Stomach (tissue), 9 donors: Measurements from ENCODE around the gene DOCK6. TPM values are rescaled to one million over a fixed set of nuclear protein-coding genes. Genes with fewer than 3 reads are reported as not detected.

ENCODE experiments used
- DNase-seq, 2 donors: peaks; one replicate each; pipeline versions ENCODE4 v3.0.0 to v3.0.0-alpha.2; 2013 to 2019
- H3K27ac ChIP-seq, 5 donors: fragments of 200-600 bp in 4 of 5; sonication (generic) in 4 of 5; one replicate each; pipeline ENCODE4 v1.5.1; 2013 to 2019; ENCODE audit warnings: mild to moderate bottlenecking in 1 of 5, moderate library complexity in 1 of 5
- H3K27me3 ChIP-seq, 3 donors: fragments of 200-600 bp; sonication (generic); one replicate each; pipeline ENCODE4 v1.5.1; 2017 to 2019; ENCODE audit warnings: mixed run types in 1 of 3
- H3K36me3 ChIP-seq, 4 donors: fragments of 200-600 bp; sonication (generic); 1 replicate in 3 of 4; 2 replicates in 1 of 4; pipeline ENCODE4 v1.5.1; 2016 to 2019
- H3K4me1 ChIP-seq, 4 donors: fragments of 200-600 bp; sonication (generic); one replicate each; pipeline ENCODE4 v1.5.1; 2016 to 2019
- H3K4me3 ChIP-seq, 4 donors: fragments of 200-600 bp; sonication (generic) in 3 of 4; one replicate each; pipeline ENCODE4 v1.5.1; 2016 to 2019; ENCODE audit warnings: mild to moderate bottlenecking in 1 of 4
- H3K9me3 ChIP-seq, 4 donors: fragments of 200-600 bp; sonication (generic); one replicate each; pipeline ENCODE4 v1.5.1; 2016 to 2019
- CTCF ChIP-seq, 7 experiments: fragments of 450-650 bp in 4 of 7; fragments of 200-600 bp in 3 of 7; sonication (generic) in 3 of 7; IDR thresholded peaks; one replicate each; pipeline ENCODE4 v1.5.1; 2016 to 2019; ENCODE audit warnings: antibody characterized with exemption in 7 of 7, control low read depth in 2 of 7, mild to moderate bottlenecking in 1 of 7
- EP300 ChIP-seq: sonication (generic); formaldehyde crosslinking; IDR thresholded peaks from one replicate; pipeline ENCODE4 v1.6.1; 2017; ENCODE audit warnings: antibody characterized with exemption
- POLR2A ChIP-seq, 4 donors: fragments of 450-650 bp; IDR thresholded peaks; one replicate each; pipeline ENCODE4 v1.6.1; 2016; ENCODE audit warnings: antibody characterized with exemption in 4 of 4, control low read depth in 2 of 4, mild to moderate bottlenecking in 1 of 4, moderate library complexity in 1 of 4
- POLR2AphosphoS5 ChIP-seq, 3 donors: sonication (generic); formaldehyde crosslinking; IDR thresholded peaks; one replicate each; pipeline ENCODE4 v1.6.1; 2016; ENCODE audit warnings: antibody characterized with exemption in 3 of 3
- WGBS, 5 donors: extraction: QIAGEN DNeasy Blood & Tissue Kit in 3 of 5; methylation state at CpG; one replicate each; pipeline versions ENCODE4 v1.1.5 to v1.1.7; 2013 to 2018; 5-methylcytosine and 5-hydroxymethylcytosine counted together
- intact Hi-C: fragments of 100-400 bp; cut with DNase I; formaldehyde crosslinking; loops from one replicate; pipeline ENCODE4 v1.15.1; 2023; ENCODE audit warnings: low total_unique reads
- polyA plus RNA-seq, 3 donors: library from polyadenylated mRNA; stranded (reverse); fragments of 200-250 nt; gene quantifications; one replicate each; pipeline ENCODE4 v1.2.3, GENCODE V29; 2013
- total RNA-seq, 5 donors: library from RNA; depleted of rRNA; stranded (reverse); fragments of >200 nt; gene quantifications; one replicate each; pipeline versions ENCODE4 v1.1.0 to v1.2.3, GENCODE V29; 2014 to 2016
- donor health status: healthy with polysubstance abuse.
- donor health status: Bipolar disorder and iron deficiency.
- donor health status: healthy.

Gene DOCK6
- total and polyA plus RNA-seq, 8 donors = 21.4 to 243 (median 58.9) TPM

GRCh38 chr19:11202488-11203193 lies 59.7 kb downstream of the DOCK6 start:
- H3K4me3 ChIP-seq = no peak overlapping the region
- no peak for DNase-seq
- peak overlapping the region; percentile 61 to 94 (median 82) for H3K27ac ChIP-seq
- H3K9me3 ChIP-seq = no peaks in the 10 kb centered on the region
- no peak for TF ChIP-seq EP300
- TF ChIP-seq POLR2AphosphoS5 (IDR thresholded peaks at IDR 0.05) = no peak
- no peak for TF ChIP-seq POLR2A (IDR thresholded peaks at IDR 0.05)
- peaks cover 0 to 59% (median 53%) of the 10 kb centered on the region in 4 donors for H3K36me3 ChIP-seq
- WGBS, 5 donors = 78 to 88% (median 82%) methylated on average over 13 to 20 of the region's 20 CpGs
- no peaks in the 10 kb centered on the region for H3K27me3 ChIP-seq
- peaks cover 9 to 56% (median 35%) of the 10 kb centered on the region in 4 donors for H3K4me1 ChIP-seq
- intact Hi-C loops = loop anchor here (2.0 to 10.0 kb wide), 2 partner anchors 64 to 168 kb away; no protein-coding TSS in a partner anchor

GRCh38 chr19:11201791-11202190 lies 60.5 kb downstream of the DOCK6 start:
- intact Hi-C loops = loop anchor here (2.0 to 10.0 kb wide), 2 partner anchors 63 to 167 kb away; no protein-coding TSS in a partner anchor
- TF ChIP-seq POLR2A (IDR thresholded peaks at IDR 0.05) (no peak), POLR2AphosphoS5 (IDR thresholded peaks at IDR 0.05) (no peak), EP300 (no peak), CTCF (IDR thresholded peaks at IDR 0.05) (no peak)
- Histone ChIP-seq H3K27me3 (no peaks in the 10 kb centered on the region), H3K4me3 (no peak overlapping the region), H3K27ac (peak overlapping the region in 4 of 5 donors; percentile 47 to 94 (median 84)), H3K4me1 (peaks cover 10 to 56% (median 39%) of the 10 kb centered on the region in 4 donors), H3K36me3 (peaks cover 0 to 50% (median 44%) of the 10 kb centered on the region in 4 donors), H3K9me3 (no peaks in the 10 kb centered on the region)
- WGBS, 5 donors = 89 to 95% (median 93%) methylated on average over 23 to 24 of the region's 24 CpGs
- DNase-seq = no peak

- 84 to 88% (median 87%) methylated on average over 9 of the region's 9 CpGs for WGBS, 5 donors
- Histone ChIP-seq H3K9me3 (no peaks in the 10 kb centered on the region), H3K4me3 (no peak overlapping the region), H3K4me1 (peaks cover 17 to 64% (median 48%) of the 10 kb centered on the region in 4 donors), H3K36me3 (peaks cover 0 to 42% (median 35%) of the 10 kb centered on the region in 4 donors), H3K27ac (peak overlapping the region in 4 of 5 donors; percentile 47 to 94 (median 84)), H3K27me3 (no peaks in the 10 kb centered on the region)
- DNase-seq = no peak
- intact Hi-C loops = loop anchor here (10.0 kb wide), 1 partner anchor 166 kb away; no protein-coding TSS in a partner anchor
- TF ChIP-seq POLR2A (IDR thresholded peaks at IDR 0.05) (no peak), EP300 (no peak), CTCF (IDR thresholded peaks at IDR 0.05) (no peak), POLR2AphosphoS5 (IDR thresholded peaks at IDR 0.05) (no peak)
Observed at GRCh38 chr19:11200931-11201330, 61.4 kb downstream of the DOCK6 start.

GRCh38 chr19:11200015-11200574 lies 62.2 kb downstream of the DOCK6 start:
- Histone ChIP-seq H3K4me3 (no peak overlapping the region), H3K9me3 (no peaks in the 10 kb centered on the region), H3K36me3 (peaks cover 0 to 44% (median 34%) of the 10 kb centered on the region in 4 donors), H3K27me3 (no peaks in the 10 kb centered on the region), H3K4me1 (peaks cover 24 to 68% (median 53%) of the 10 kb centered on the region in 4 donors), H3K27ac (peak overlapping the region in 2 of 5 donors; percentile 10 to 94)
- intact Hi-C loops = loop anchor here (10.0 kb wide), 1 partner anchor 165 kb away; no protein-coding TSS in a partner anchor
- no peak for TF ChIP-seq CTCF (IDR thresholded peaks at IDR 0.05)
- no peak for TF ChIP-seq EP300
- TF ChIP-seq POLR2AphosphoS5 (IDR thresholded peaks at IDR 0.05) = no peak
- no peak for TF ChIP-seq POLR2A (IDR thresholded peaks at IDR 0.05)
- WGBS, 5 donors = 84 to 90% (median 89%) methylated on average over 14 to 15 of the region's 15 CpGs
- no peak for DNase-seq
